HCT116 (cell line): ENCODE measurements around the gene PXYLP1.

Experiments used
- CTCF ChIP-seq, 3 experiments: fragments of 200-600 bp in 1 of 3; sonication (generic) in 1 of 3; IDR thresholded peaks in 2 of 3; conservative IDR thresholded peaks in 1 of 3; 2 replicates each; pipeline ENCODE4 v1.5.1; 2012 to 2017; ENCODE audit warnings: low read depth in 2 of 3, low read length in 2 of 3, antibody characterized with exemption in 1 of 3, borderline replicate concordance in 1 of 3, control low read depth in 1 of 3, mild to moderate bottlenecking in 1 of 3, mixed read lengths in 1 of 3, mixed run types in 1 of 3, moderate library complexity in 1 of 3; ENCODE audit not compliant: insufficient read depth in 1 of 3
- EZH2 ChIP-seq: fragments of 200-600 bp; sonication (generic); IDR thresholded peaks from 2 replicates; pipeline ENCODE4 v1.6.1; 2017; ENCODE audit warnings: antibody characterized with exemption, mixed run types

GRCh38 chr3:141333836-141334626 is 102.4 kb downstream of the PXYLP1 start:
- TF ChIP-seq EZH2 (no peak), CTCF (IDR thresholded peaks at IDR 0.05 in 2 of 3, conservative IDR thresholded peaks at IDR 0.05 in 1 of 3; ENCODE audit: borderline replicate concordance in 1 of 3, insufficient read depth in 1 of 3, low read depth in 2 of 3, low read length in 2 of 3) (no peak)
